Measurements from ENCODE around the gene RNF32.

RNF32 gene

DNA sequence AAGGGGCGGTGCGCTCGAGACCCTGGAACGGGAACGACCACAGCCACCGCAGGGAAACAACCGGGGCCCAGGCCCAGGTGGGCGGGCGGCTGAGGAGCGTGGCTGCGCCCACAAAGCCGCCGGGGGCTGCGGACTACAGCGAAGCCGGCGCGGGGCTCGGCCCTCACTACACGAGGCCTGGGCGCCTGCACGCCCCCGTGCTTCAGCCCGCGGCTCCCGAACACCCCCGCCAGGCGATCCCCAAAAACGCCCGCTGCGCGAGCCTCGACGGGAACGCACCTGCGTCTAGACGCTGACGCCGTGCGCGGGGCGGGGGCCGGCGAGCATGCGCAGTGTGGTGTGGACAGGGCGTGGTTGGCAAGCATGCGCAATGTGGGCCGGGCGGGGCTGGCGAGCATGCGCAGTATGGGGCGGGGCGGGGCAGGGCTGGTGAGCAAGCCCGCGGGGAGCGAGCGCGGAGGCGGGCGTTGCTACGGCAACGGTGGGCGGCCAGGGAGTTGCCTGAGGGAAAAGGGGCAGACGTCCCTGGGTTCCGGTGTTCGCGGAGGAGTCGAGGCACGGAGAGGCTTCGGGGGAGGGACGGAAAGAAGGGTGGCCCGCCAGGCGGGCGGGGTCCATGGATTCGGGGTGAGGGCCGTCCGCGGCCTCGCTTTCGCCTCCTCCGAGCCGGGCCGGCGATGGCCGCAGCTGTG lies at the start of gene RNF32:
TSS of gene RNF32 (plus strand) at position 518 of the 692 bp plus-strand sequence. CDS start 3,104 bp downstream, outside the sequence.
- FAIRE-seq, result no peak

GRCh38 chr7:156592155-156592884 lies 48.3 kb upstream of the RNF32 start:
- no peak for FAIRE-seq

DNA sequence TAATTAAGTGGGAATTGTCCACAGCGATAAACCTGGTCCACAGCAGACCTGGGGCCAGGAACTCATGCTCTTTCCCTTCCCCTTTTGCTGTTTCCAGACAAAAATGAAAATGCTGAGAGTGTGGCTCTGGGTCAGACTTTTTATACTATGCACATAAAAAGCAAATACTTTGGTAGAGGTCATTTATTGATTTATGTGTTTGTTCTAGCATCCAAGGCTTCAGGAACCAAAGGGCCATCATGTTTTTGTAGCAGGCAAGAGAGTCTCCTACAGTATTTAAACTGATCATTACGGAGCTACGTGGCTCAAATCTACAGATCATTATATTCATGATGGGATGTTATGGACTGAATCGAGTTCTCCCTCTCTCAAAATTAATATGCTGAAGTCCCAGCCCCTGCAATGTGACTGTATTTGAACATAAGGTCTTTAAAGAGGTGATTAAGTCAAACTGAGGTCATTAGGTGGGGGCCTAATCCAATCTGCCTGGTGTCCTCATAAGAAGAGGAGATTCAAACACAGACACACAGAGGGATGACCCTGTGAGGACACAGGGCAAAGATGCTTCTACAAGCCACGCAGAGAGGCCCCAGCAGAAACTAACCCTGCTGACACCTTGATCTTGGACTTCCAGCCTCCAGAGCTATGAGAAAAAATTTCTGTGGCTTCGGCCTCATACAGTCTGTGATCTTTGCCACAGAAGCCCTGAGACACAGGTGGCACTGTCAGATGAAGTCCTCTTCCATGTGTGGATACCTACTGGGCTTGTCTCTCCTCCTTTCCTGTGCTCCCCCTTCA lies 46.1 kb upstream of the RNF32 start:
- no peak for FAIRE-seq

DNA sequence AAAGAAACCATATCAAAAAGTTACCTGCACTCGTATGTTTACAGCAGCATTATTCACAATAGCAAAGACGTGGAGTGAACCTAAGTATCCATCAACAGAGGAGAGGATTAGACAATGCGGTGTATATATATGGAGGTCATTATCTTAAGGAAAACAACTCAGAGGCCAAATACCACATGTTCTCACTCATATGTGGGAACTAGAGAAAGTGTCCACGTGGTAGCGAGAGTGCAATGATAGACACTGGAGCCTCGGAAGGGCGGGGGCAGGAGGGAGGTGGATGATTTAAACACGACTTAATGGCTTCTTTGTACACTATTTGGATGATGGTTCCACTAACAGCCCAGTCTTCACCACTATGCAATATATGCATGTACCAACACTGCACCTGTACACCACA lies 40.1 kb upstream of the RNF32 start:
- FAIRE-seq, result no peak

DNA sequence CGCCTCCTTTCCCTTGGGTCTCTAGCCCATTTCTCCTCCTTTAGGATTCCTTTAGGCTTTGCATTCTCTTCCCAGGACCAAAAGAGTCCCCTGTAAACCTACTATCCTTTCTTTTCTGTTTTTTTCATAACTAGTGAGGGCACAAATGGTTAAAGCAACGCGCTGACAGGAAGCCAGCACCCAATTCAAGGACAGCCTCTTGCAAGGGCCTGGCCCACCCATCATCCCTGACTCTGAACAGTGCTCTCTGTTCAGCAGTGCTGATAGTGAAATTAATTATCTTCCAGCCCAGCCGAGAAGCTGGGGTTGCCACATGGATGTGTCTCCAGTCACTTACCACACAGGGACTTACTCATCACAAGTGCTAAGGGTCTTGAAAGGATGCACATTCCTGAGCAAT lies 38.3 kb upstream of the RNF32 start:
- no peak for FAIRE-seq

GRCh38 chr7:156603011-156603410 lies 37.6 kb upstream of the RNF32 start:
- peak; percentile 95 for FAIRE-seq

GRCh38 chr7:156603629-156604028 lies 36.9 kb upstream of the RNF32 start:
- FAIRE-seq, result no peak

- FAIRE-seq, result no peak
Measured at GRCh38 chr7:156604311-156604710, 36.3 kb upstream of the RNF32 start.

- no peak for FAIRE-seq
Measured at GRCh38 chr7:156604836-156605695, 35.5 kb upstream of the RNF32 start.

DNA sequence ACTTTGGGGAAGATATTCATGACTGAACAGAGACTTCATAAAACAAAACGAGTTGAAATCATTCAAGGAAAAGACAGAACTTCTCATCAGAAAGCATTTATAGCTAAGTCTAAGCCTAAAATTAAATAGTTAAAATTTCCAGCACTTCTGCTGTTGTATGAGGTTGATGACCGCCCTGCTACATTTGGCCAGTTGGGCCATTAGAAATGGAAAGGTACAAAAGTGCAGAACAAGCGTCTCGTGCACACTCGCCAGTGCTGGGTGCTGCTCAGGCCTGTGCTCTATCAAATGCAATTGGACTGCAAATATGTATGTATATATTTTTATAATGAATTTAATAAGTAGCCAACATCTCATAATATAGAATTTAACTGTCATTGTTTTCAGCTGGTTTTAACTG lies 34.4 kb upstream of the RNF32 start:
- no peak for FAIRE-seq

DNA sequence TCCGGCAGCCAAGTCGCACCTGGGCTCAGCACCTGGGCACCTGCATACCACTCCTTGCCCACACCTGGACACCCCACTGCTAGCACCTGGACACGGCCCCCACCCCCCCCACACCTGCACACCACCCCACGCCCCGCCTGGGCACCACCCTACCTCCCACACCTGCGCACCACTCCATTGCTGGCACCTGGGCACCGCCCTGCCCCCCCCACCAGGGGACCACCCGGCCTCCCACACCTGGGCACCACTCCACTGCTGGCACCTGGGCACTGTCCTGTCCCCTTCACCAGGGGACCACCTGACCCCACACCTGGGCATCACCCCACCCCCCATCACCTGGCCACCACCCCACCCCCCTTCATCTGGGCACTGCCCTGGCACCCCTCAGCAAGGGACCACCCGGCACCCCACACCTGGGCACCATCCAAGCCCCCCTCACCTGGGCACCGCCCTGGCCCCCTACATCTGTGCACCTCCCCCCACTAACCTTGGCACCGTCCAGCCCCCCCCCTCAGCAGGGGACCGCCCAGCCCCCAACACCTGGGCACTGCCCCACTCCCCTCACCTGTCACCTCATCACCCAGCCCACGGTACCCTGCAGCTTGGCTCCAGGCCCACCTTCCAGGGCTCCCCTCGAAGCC lies 33.8 kb upstream of the RNF32 start:
- FAIRE-seq, result no peak

GRCh38 chr7:156607332-156608172 lies 33.0 kb upstream of the RNF32 start:
- FAIRE-seq, result no peak

GRCh38 chr7:156608173-156608478 lies 32.4 kb upstream of the RNF32 start:
- FAIRE-seq, result no peak

DNA sequence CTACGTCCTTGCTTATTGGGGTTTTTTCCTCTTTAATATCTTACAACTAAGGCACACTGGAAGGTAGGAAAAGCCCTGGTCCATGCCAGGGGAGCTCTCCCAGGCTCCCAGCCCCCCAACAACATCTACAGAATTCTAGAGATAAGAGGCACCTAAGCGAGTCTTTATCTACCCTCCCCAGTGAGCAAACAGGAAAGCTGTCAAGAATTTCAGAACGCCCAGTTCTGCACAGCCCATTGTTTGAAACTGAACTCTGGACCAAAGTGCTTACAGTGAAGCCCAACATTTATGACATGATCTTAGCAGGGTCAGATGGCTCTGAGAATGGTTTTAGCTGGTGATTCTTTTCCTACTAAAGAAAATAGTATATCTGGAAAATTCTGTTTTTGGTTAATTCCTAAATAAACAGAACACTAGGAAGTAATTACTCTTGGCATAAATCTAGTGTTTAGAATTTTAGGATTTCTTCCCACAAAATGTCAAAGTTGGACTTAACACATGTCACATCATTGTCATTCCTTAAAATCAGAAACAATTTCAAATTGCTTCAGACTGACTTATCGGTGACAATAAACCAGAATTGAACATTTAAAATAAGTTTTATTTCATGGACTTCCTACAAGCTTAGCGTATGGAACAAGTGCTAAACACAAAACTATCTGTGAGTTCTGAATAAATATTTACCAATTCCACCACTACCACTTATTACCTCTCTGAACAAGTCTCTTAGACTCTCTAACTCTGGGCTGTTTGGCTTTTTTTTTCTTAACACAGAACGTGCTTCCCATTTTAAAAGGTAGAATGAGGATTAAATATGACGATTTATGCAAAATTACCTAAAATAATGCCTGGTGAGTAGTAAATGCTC lies 31.3 kb upstream of the RNF32 start:
- FAIRE-seq, result no peak

DNA sequence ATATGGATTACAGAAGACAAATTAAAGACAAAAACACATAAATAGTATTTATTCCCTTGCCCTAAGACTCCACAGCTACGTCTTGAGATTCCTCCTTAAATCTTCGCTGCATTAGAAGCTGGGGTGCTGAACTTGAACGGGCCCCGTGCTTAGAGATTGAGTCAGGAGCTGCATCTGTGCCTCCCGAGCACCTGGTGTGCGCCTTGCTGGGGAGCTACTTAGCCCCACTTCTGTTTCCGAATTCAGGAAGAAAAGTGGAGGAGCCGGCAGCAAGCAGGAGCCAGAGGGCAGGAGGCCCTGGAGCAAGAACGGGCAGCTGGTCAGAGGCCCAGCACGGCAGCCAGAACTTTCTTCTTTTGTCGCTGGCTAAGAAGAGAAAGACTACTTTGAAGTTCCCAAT lies 30.4 kb upstream of the RNF32 start:
- no peak for FAIRE-seq

DNA sequence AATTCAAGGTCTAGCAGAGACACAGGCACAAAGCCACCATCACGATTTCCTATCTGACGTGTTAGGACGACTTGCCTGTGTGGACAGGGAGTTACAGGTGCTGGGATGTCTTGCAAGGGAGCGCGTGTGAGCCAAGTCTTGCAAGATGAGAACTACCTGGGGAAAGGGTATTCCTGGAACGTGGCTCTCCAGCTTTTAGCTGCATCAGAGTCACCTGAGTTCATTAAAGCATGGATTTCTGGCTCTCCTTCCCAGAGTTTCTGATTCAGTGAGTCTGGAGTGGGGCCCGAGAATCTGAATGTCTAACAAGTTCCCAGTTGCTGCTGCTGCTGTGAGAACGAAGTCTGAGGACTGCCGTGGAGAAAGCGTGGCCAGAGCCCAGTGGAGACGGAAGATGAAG lies 30.0 kb upstream of the RNF32 start:
- FAIRE-seq, result no peak

DNA sequence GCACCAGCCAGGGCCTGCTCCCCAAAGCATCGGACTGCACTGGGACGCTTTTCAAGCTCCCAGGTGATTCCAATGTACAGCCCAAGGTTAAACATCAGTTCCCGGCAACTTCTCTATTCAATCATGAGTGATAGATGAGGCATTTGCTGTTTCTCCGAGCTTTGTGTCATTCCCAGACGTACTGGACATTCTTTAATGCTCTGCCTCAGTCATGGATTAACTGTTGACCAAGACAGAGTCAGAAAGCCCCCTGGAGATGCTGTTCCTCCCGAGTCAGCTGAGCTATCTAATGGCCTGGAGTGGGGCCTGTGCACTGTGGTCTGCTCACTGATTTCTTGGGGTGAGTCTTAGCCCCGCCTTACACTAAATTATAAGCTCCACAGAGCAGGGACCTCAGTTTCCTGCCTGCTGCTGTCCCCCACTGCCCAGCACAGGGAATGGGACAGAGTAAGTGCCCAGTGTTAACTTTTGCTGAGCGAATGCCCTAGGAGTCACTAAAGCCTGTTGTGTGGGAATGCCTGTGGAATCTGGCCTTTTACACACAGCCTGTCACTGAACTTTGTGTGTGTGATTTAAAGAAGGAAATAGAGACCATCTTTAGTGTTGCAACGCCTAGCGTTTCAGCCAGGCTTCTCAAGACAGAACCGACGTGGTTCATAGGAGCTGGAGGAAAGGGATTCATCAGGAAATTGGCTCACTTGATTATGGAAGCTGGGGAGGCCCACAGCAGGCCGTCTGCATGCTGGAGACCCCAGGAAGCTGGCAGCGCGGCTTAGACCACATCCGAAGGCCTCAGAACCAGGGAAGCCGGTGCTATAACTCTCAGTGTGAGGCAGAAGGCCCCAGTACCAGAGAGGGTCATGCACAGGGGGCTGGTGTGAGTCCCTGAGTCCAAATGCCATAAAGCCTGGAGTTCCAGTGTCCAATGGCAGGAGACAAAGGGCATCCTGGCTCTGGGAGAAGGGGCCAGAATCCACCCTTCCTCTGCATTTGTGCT lies 29.3 kb upstream of the RNF32 start:
- no peak for FAIRE-seq

- no peak for FAIRE-seq
Measured at GRCh38 chr7:156612930-156613329, 27.6 kb upstream of the RNF32 start.

All from colon (tissue), 2 donors.